Activated T-helper 2 cell treated with anti-CD3 and anti-CD28 coated beads, Interferon-gamma antibody, Interleukin-2, Interleukin-4, amounts not matched to agents 10 μg/mL and 5 μg/mL and 100 μg/mL, durations not matched to agents 14 hours and 24 hours and 36 hours (primary cell): Measurements from ENCODE around the gene SLC25A45. TPM values are rescaled to one million over a fixed set of nuclear protein-coding genes. Genes with fewer than 3 reads are reported as not detected.
A peak's percentile ranks its signal among the peaks of the same experiment; 100 is the strongest.
"Not testable (repeated sequence)": the region's sequence is repeated elsewhere in the genome, so short reads cannot be mapped to it uniquely, and the experiment has no call there.

ENCODE experiments used
- DNase-seq: peaks from one replicate; pipeline ENCODE4 v3.0.0; 2021; ENCODE audit warnings: low spot score
- H3K27ac Mint-ChIP-seq: one replicate; pipeline ENCODE4 v1.8.0; 2021; ENCODE audit warnings: mixed read lengths
- H3K27me3 Mint-ChIP-seq: one replicate; pipeline ENCODE4 v1.8.0; 2021; ENCODE audit warnings: low read depth, mixed read lengths
- H3K36me3 Mint-ChIP-seq: one replicate; pipeline ENCODE4 v1.8.0; 2021; ENCODE audit warnings: low read depth, mixed read lengths
- H3K4me1 Mint-ChIP-seq: one replicate; pipeline ENCODE4 v1.8.0; 2021; ENCODE audit warnings: low read depth, mixed read lengths
- H3K4me3 Mint-ChIP-seq: one replicate; pipeline ENCODE4 v1.8.0; 2021; ENCODE audit warnings: low read depth, mild to moderate bottlenecking, moderate library complexity, mixed read lengths
- H3K9me3 Mint-ChIP-seq: one replicate; pipeline ENCODE4 v1.8.0; 2021; ENCODE audit warnings: mixed read lengths
- intact Hi-C: fragments of 100-400 bp; cut with micrococcal nuclease; formaldehyde crosslinking; loops from one replicate; pipeline ENCODE4 v1.15.1; 2023
- total RNA-seq: library from RNA; stranded (reverse); gene quantifications from 2 replicates; pipeline ENCODE4 v1.2.3, GENCODE V29; 2022

SLC25A45 gene
- total RNA-seq, 1 donor from 2014 or later = 16.3 TPM

- peak; percentile 90 for DNase-seq
- intact Hi-C loops = loop anchor here (1.0 to 2.0 kb wide), 3 partner anchors 7 to 78 kb away; no protein-coding TSS in a partner anchor
- Mint-ChIP-seq H3K36me3 (peaks cover 15% of the 10 kb centered on the region), H3K27me3 (no peaks in the 10 kb centered on the region), H3K9me3 (no peaks in the 10 kb centered on the region), H3K4me3 (peak overlapping the region; percentile 98), H3K4me1 (peaks cover 39% of the 10 kb centered on the region), H3K27ac (peak overlapping the region; percentile 100)
Measured at GRCh38 chr11:65418681-65419459, 36.4 kb upstream of the SLC25A45 start.

GRCh38 chr11:65418431-65418680 is 35.9 kb upstream of the SLC25A45 start:
- intact Hi-C loops = loop anchor here (1.0 to 2.0 kb wide), 2 partner anchors 8 to 78 kb away; no protein-coding TSS in a partner anchor
- no peaks in the 10 kb centered on the region for H3K27me3 Mint-ChIP-seq
- no peak for DNase-seq
- peak overlapping the region; percentile 98 for H3K4me3 Mint-ChIP-seq
- no peaks in the 10 kb centered on the region for H3K9me3 Mint-ChIP-seq
- H3K36me3 Mint-ChIP-seq = peaks cover 10% of the 10 kb centered on the region
- H3K4me1 Mint-ChIP-seq = peaks cover 39% of the 10 kb centered on the region
- peak overlapping the region; percentile 100 for H3K27ac Mint-ChIP-seq

GRCh38 chr11:65417702-65418430 is 35.4 kb upstream of the SLC25A45 start:
- no peaks in the 10 kb centered on the region for H3K9me3 Mint-ChIP-seq
- peak; percentile 43 for DNase-seq
- H3K4me1 Mint-ChIP-seq = peaks cover 38% of the 10 kb centered on the region
- no peaks in the 10 kb centered on the region for H3K27me3 Mint-ChIP-seq
- peak overlapping the region; percentile 100 for H3K27ac Mint-ChIP-seq
- H3K36me3 Mint-ChIP-seq = peaks cover 7% of the 10 kb centered on the region
- H3K4me3 Mint-ChIP-seq = peak overlapping the region; percentile 81
- intact Hi-C loops = loop anchor here (1.0 to 2.0 kb wide), 2 partner anchors 8 to 79 kb away; no protein-coding TSS in a partner anchor

GRCh38 chr11:65416841-65417701 is 34.6 kb upstream of the SLC25A45 start:
- Mint-ChIP-seq H3K36me3 (peaks cover 3% of the 10 kb centered on the region), H3K4me3 (peak overlapping the region; percentile 81), H3K27ac (peak overlapping the region; percentile 100), H3K9me3 (no peaks in the 10 kb centered on the region), H3K4me1 (peaks cover 37% of the 10 kb centered on the region), H3K27me3 (no peaks in the 10 kb centered on the region)
- intact Hi-C loops = loop anchor here (1.0 kb wide), 4 partner anchors 16 to 93 kb away; partner anchors contain the start of gene SLC25A45
- DNase-seq = no peak

- Mint-ChIP-seq H3K27ac (peak overlapping the region; percentile 100), H3K9me3 (no peaks in the 10 kb centered on the region), H3K27me3 (no peaks in the 10 kb centered on the region), H3K4me3 (peak overlapping the region; percentile 81), H3K36me3 (peaks cover 7% of the 10 kb centered on the region), H3K4me1 (peaks cover 37% of the 10 kb centered on the region)
- peak; percentile 88 for DNase-seq
- intact Hi-C loops = loop anchor here (1.0 kb wide), 4 partner anchors 17 to 94 kb away; partner anchors contain the start of gene SLC25A45
Measured at GRCh38 chr11:65416341-65416824, 33.9 kb upstream of the SLC25A45 start.

GRCh38 chr11:65415499-65416340 is 33.3 kb upstream of the SLC25A45 start:
- Mint-ChIP-seq H3K9me3 (no peaks in the 10 kb centered on the region), H3K27ac (peak overlapping the region; percentile 23), H3K4me1 (peaks cover 36% of the 10 kb centered on the region), H3K4me3 (peak overlapping the region; percentile 18), H3K27me3 (no peaks in the 10 kb centered on the region), H3K36me3 (peaks cover 10% of the 10 kb centered on the region)
- no peak for DNase-seq
- intact Hi-C loops = loop anchor here (1.0 kb wide), 4 partner anchors 18 to 95 kb away; partner anchors contain the start of gene SLC25A45

GRCh38 chr11:65414776-65415498 is 32.5 kb upstream of the SLC25A45 start:
- H3K27me3 Mint-ChIP-seq = no peaks in the 10 kb centered on the region
- intact Hi-C loops = no loop called here
- no peak for DNase-seq
- H3K4me3 Mint-ChIP-seq = no peak overlapping the region
- H3K9me3 Mint-ChIP-seq = no peaks in the 10 kb centered on the region
- H3K27ac Mint-ChIP-seq = no peak overlapping the region
- H3K4me1 Mint-ChIP-seq = peaks cover 31% of the 10 kb centered on the region
- H3K36me3 Mint-ChIP-seq = peaks cover 12% of the 10 kb centered on the region

- H3K9me3 Mint-ChIP-seq, intact Hi-C loops, H3K4me3 Mint-ChIP-seq, H3K27ac Mint-ChIP-seq, H3K27me3 Mint-ChIP-seq, DNase-seq: not testable (repeated sequence)
- Mint-ChIP-seq H3K4me1 (peaks cover 25% of the 10 kb centered on the region), H3K36me3 (peaks cover 28% of the 10 kb centered on the region)
Measured at GRCh38 chr11:65413077-65413664, 30.7 kb upstream of the SLC25A45 start.

GRCh38 chr11:65412271-65413076 is 30.0 kb upstream of the SLC25A45 start:
- no peaks in the 10 kb centered on the region for H3K9me3 Mint-ChIP-seq
- DNase-seq = no peak
- H3K27me3 Mint-ChIP-seq = no peaks in the 10 kb centered on the region
- peaks cover 28% of the 10 kb centered on the region for H3K36me3 Mint-ChIP-seq
- H3K4me1 Mint-ChIP-seq = peaks cover 19% of the 10 kb centered on the region
- intact Hi-C loops = no loop called here
- no peak overlapping the region for H3K27ac Mint-ChIP-seq
- no peak overlapping the region for H3K4me3 Mint-ChIP-seq

GRCh38 chr11:65411681-65412070 is 29.2 kb upstream of the SLC25A45 start:
- H3K27ac Mint-ChIP-seq = no peak overlapping the region
- H3K27me3 Mint-ChIP-seq = no peaks in the 10 kb centered on the region
- DNase-seq = no peak
- peaks cover 11% of the 10 kb centered on the region for H3K4me1 Mint-ChIP-seq
- no peaks in the 10 kb centered on the region for H3K9me3 Mint-ChIP-seq
- H3K4me3 Mint-ChIP-seq = no peak overlapping the region
- peaks cover 34% of the 10 kb centered on the region for H3K36me3 Mint-ChIP-seq
- intact Hi-C loops = no loop called here
